MG63 (cell line): ENCODE data around the gene PRRT2. TPM values are rescaled to one million over a fixed set of nuclear protein-coding genes. Genes with fewer than 3 reads are reported as not detected.

Experiments used
- DNase-seq: peaks from one replicate; pipeline ENCODE4 v3.0.0-alpha.2; 2020
- H3K27me3 ChIP-seq: fragments of 250-450 bp; sonication (Bioruptor Pico); 2 replicates; pipeline ENCODE4 v1.5.1; 2020; ENCODE audit warnings: mild to moderate bottlenecking, moderate library complexity
- H3K36me3 ChIP-seq: fragments of 250-450 bp; sonication (Bioruptor Pico); 2 replicates; pipeline ENCODE4 v1.5.1; 2020; ENCODE audit warnings: mild to moderate bottlenecking, moderate library complexity
- H3K4me3 ChIP-seq: fragments of 250-450 bp; sonication (Bioruptor Pico); 2 replicates; pipeline ENCODE4 v1.5.1; 2020; ENCODE audit warnings: mild to moderate bottlenecking, moderate library complexity
- H3K9me3 ChIP-seq: fragments of 250-450 bp; sonication (Bioruptor Pico); 2 replicates; pipeline ENCODE4 v1.5.1; 2020; ENCODE audit warnings: mild to moderate bottlenecking, moderate library complexity
- total RNA-seq: library from RNA; depleted of rRNA; stranded (reverse); fragments of >200 nt; shearing (Covaris generic); gene quantifications from 2 replicates; pipeline ENCODE4 v1.2.3, GENCODE V29; 2014; ENCODE audit warnings: low replicate concordance

Gene PRRT2
- total RNA-seq, 1 experiment from 2014 or later: not detected

DNA sequence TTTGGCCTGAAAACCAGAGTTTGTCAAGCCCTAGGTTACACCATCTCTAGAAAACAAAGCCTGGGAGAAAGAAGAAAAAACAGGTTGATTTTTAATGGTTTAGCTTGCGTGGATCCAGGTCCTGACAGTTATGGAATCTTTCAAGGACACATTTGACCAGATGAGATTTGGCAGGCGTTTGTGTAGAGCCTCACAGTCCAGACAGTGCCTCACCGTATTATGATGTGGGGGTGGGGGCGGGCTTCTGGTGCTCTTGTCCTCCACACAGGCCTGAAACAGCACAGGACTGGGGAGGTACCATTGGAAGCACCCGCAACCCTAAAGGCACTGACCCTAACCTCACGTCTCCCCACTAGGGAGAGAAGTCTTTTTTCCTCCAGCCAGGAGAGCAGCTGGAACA lies 27.8 kb downstream of the PRRT2 start:
- Histone ChIP-seq H3K36me3 (peaks cover 41% of the 10 kb centered on the region), H3K27me3 (no peaks in the 10 kb centered on the region), H3K9me3 (no peaks in the 10 kb centered on the region), H3K4me3 (no peak overlapping the region)
- no peak for DNase-seq

DNA sequence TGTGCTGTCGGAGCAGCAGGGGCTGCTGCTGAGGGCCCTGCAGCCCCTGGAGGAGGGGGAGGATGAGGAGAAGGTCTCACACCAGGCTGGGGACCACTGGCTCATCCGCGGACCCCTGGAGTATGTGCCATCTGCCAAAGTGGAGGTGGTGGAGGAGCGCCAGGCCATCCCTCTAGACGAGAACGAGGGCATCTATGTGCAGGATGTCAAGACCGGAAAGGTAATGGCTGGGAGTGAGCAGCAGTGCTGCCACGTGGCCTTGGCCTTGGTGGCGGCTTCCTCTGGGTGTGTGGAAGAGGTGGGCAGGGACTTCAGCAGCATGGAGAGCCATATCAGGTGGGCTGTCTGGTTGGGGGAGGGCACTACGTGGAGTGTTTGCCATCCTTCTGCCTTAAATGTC lies 28.2 kb downstream of the PRRT2 start:
- H3K36me3 ChIP-seq: peaks cover 39% of the 10 kb centered on the region
- DNase-seq: no peak
- no peaks in the 10 kb centered on the region for H3K9me3 ChIP-seq
- no peaks in the 10 kb centered on the region for H3K27me3 ChIP-seq
- no peak overlapping the region for H3K4me3 ChIP-seq

DNA sequence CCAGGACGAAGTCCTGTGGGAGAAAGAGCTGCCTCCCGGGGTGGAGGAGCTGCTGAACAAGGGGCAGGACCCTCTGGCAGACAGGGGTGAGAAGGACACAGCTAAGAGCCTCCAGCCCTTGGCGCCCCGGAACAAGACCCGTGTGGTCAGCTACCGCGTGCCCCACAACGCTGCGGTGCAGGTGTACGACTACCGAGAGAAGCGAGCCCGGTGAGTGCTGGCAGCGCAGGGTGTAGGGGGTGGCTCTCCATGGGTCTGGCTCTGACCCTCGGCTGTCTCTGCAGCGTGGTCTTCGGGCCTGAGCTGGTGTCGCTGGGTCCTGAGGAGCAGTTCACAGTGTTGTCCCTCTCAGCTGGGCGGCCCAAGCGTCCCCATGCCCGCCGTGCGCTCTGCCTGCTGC lies 29.6 kb downstream of the PRRT2 start:
- Histone ChIP-seq H3K27me3 (no peaks in the 10 kb centered on the region), H3K4me3 (no peak overlapping the region), H3K36me3 (peaks cover 47% of the 10 kb centered on the region), H3K9me3 (no peaks in the 10 kb centered on the region)
- DNase-seq: no peak

DNA sequence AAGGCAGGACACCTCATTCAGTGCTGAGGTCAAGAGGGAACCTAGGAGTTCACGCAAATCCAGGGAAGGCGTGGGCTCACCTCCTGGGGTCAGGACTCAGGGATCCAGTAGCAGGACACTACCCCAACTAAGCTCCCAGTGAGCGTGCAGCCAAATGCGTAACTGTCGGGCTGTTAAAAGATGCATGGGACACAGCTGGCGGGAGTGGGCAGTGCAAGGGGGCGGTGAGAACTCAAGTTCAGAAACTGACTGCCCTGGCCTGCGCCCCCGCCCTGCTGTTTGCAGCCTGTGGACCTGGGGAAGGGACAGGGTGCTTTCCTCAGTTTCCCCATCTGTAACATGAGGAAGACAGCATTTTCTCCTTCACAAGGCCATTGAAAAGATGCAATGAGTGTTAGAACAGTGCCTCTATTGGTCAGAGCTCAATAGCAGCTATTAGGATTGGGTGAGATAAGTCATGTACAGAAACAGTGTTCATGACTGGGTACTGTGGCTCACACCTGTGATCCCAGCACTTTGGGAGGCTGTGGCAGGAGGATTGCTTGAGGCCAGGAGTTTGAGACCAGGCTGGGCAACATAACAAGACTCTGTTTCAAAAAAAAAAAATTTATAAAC lies 30.8 kb downstream of the PRRT2 start:
- no peaks in the 10 kb centered on the region for H3K27me3 ChIP-seq
- peaks cover 50% of the 10 kb centered on the region for H3K36me3 ChIP-seq
- no peak overlapping the region for H3K4me3 ChIP-seq
- DNase-seq: no peak
- no peaks in the 10 kb centered on the region for H3K9me3 ChIP-seq

DNA sequence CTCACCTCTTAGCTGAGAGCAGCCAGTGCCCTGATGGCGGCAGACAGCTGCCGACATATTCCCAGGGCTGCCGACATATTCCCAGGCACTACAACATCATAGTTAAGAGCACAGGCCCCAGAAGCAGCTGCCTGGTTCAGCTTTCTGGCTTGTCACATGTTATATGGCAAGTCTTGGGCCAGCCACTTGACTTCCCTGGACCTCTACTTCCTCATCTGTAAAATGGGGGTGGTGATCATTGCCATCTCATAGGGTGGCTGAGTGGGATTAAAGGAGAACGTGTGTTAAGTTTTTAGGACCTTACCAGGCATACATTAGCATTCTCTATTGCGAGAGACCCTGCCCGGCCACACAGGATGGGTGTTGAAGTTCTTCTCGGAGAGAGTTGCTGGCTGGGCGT lies 31.9 kb downstream of the PRRT2 start:
- Histone ChIP-seq H3K9me3 (no peaks in the 10 kb centered on the region), H3K27me3 (no peaks in the 10 kb centered on the region), H3K36me3 (peaks cover 51% of the 10 kb centered on the region), H3K4me3 (no peak overlapping the region)
- no peak for DNase-seq

DNA sequence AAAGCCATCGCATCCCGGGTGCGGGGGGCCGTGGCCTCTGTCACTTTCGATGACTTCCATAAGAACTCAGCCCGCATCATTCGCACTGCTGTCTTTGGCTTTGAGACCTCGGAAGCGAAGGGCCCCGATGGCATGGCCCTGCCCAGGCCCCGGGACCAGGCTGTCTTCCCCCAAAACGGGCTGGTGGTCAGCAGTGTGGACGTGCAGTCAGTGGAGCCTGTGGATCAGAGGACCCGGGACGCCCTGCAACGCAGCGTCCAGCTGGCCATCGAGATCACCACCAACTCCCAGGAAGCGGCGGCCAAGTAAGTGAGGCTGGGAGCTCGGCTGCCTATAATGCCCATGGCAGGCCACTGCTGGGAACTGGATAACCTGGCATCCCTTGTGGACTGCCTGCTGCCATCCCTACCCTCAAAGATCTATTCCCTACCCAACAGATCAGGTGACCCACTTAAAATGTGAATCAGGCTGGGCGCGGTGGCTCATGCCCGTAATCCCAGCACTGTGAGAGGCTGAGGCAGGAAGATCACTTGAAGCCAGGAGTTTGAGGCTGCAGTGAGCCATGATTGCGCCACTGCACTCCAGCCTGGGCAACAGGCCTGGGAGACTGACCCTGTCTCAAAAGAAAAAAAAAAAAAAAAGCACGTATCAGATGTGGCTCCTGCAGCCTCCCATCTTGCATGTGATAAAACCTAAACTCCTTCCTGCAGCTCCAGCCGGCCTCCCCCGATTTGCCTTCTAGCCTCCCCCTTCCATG lies 32.8 kb downstream of the PRRT2 start:
- H3K36me3 ChIP-seq: peaks cover 45% of the 10 kb centered on the region
- no peaks in the 10 kb centered on the region for H3K27me3 ChIP-seq
- H3K9me3 ChIP-seq: no peaks in the 10 kb centered on the region
- H3K4me3 ChIP-seq: no peak overlapping the region
- peak; percentile 42 for DNase-seq

DNA sequence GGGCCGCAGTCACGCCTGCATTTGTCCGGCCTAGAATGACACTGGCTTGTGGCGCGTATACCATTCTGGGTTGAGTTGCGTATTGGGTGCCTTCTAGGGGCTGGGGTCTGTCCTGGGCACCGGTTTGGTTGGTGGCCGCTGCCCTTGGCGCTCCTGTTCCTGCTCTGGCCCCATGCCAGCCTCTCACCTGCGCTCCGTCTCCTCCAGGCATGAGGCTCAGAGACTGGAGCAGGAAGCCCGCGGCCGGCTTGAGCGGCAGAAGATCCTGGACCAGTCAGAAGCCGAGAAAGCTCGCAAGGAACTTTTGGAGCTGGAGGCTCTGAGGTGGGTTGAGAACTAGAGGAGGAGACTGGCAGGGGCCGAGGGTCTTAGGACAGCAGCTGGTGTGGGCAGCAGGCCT lies 33.7 kb downstream of the PRRT2 start:
- H3K4me3 ChIP-seq: no peak overlapping the region
- DNase-seq: no peak
- peaks cover 38% of the 10 kb centered on the region for H3K36me3 ChIP-seq
- H3K27me3 ChIP-seq: no peaks in the 10 kb centered on the region
- no peaks in the 10 kb centered on the region for H3K9me3 ChIP-seq

DNA sequence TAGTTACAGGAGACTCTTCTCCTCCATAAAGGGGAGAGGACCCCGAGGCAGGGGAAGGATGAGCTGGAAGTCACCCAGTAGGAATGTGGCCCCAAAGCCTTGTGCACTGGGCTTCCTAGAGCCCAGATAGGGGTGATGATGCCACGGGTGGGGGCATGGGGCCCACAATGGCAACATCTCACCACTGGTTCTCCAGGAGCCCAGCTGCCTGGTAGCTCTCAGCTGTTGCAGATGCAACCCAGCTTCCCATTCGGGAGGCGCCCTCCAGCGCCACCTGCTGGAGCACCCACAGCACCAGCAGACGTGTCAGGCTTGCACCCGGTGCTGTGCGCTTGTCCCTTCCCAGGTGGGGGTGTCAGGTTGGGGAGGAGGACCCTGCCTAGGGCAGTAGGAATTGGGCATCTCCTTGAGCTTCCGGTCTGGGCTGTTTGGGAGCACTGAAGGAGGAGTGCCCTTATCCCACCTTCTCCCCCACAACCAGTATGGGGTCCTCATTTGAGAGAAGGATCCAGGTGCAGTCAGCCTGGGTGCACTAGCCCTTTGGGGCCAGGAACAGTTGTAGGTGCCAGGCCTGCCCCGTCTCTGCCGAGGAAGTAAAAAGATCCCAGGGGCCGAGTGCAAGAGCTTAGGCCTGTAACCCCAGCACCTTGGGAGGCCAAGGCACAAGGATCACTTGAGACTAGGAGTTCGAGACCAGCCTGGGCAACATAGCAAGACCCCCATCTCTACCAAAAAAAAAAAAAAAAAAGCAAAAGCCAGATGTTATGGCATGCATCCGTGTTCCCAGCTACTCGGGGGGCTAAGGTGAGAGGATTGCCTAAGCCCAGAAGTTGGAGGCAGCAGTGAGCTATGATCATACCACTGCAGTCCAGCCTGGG lies 36.7 kb downstream of the PRRT2 start:
- no peaks in the 10 kb centered on the region for H3K27me3 ChIP-seq
- H3K4me3 ChIP-seq: no peak overlapping the region
- peak; percentile 75 for DNase-seq
- H3K36me3 ChIP-seq: peaks cover 38% of the 10 kb centered on the region
- H3K9me3 ChIP-seq: no peaks in the 10 kb centered on the region

DNA sequence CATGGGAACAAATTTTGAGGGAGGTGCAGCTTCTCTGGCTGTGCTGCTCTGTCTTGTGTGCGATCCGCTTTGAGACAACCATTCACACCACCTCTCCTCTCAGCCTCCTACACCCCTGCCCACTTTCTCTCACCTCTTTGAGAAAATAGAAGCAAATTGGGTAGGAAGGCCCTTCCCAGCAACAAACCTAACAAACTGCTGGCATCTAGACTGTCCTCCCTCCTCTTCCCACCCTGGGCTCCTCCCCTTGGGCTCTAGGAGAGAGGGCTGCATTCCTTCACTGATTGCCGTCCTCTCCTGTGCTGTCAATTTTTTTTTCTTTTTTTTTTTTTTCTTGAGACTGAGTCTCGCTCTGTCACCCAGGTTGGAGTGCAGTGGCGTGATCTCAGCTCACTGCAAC lies 37.5 kb downstream of the PRRT2 start:
- no peak for DNase-seq
- no peaks in the 10 kb centered on the region for H3K9me3 ChIP-seq
- H3K4me3 ChIP-seq: no peak overlapping the region
- no peaks in the 10 kb centered on the region for H3K27me3 ChIP-seq
- peaks cover 34% of the 10 kb centered on the region for H3K36me3 ChIP-seq

DNA sequence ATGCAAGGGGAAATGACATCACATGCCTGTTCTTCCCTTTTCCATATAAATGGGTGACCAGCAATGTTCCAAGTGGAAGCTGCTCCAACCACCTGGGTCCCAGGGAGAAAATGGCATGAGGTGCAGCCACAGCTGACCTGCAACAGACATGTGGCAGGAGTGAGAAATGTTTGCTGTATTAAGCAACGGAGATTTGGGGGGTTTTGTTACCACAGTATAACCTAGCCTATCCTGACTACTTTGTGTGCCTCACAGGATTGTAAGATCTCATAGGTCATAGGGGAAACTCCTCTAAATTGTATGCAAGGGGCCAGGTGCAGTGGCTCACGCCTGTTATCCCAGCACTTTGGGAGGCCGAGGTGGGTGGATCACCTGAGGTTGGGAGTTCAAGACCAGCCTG lies 39.0 kb downstream of the PRRT2 start:
- Histone ChIP-seq H3K9me3 (no peaks in the 10 kb centered on the region), H3K27me3 (no peaks in the 10 kb centered on the region), H3K36me3 (peaks cover 22% of the 10 kb centered on the region), H3K4me3 (no peak overlapping the region)
- no peak for DNase-seq

DNA sequence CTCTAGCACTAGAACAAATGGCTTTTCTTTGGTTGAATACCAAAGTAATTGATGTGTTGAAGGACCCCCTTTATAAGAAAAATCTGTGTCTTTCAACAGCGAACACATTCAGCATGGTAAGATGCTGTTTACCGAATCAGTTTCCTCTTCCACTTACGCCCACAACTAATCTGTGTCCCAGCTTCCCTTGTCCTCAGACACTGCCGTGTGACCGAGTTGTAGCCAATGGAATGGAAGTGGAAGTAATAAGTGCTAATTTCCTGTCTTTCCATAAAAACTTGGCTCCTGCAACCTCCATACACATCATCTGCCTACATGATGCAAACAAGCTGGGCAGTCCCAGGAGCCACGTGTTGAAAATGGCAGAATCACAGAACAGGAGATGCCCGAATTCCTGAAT lies 40.7 kb downstream of the PRRT2 start:
- H3K9me3 ChIP-seq: no peaks in the 10 kb centered on the region
- peak; percentile 24 for DNase-seq
- H3K4me3 ChIP-seq: no peak overlapping the region
- H3K36me3 ChIP-seq: peaks cover 8% of the 10 kb centered on the region
- H3K27me3 ChIP-seq: no peaks in the 10 kb centered on the region

DNA sequence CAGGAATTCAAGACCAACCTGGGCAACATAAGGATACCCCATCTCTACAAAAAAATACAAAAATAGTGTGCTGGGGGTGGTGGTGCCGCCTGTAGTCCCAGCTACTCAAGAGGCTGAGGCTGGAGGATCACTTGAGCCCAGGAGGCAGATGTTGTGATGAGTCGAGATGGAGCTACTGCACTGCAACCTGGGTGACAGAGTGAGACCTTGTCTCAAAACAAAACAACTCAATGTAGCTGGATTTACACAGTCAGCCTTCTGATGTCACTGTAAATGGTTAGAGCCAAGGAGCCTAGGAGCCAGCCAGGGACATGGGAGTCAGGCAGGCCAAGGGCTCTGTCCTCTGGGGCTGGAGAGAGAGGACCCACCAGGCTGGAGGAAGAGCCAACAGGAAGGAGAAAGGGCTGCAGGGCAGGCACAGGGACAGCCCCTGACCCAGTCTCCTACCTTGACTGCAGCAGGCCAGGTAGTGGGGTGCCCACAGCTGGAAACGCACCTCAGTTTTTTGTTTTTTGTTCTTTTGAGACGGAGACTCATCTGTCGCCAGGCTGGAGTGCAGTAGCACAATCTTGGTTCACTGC lies 42.6 kb downstream of the PRRT2 start:
- H3K27me3 ChIP-seq: no peaks in the 10 kb centered on the region
- no peak overlapping the region for H3K4me3 ChIP-seq
- no peak for DNase-seq

DNA sequence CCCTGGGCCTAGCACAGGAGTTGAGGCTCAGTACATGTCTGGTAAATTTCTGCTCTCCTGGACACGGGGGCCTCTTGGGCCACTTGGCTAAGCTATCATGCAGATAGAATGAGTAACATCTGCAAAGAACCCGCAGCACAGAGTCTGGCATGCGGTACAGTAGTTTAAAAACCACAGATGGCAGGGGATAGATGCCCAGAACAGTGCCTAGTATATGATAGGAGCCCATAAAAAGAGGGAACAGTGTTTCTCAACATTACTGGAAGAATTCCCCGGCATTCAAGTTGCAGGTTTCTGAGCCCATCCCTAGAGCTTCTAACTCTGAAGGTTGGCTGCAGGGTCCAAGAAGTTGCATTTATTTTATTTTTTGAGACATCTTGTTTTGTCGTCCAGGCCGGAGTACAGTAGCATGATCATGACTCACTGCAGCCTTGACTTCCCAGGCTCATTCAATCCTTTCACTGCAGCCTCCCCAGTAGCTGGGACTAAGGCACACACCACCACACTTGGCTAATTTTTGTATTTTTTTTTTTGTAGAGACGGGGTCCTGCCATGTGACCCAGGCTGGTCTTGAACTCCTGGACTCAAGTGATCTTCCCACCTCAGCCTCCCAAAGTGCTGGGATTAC lies 45.3 kb downstream of the PRRT2 start:
- peaks cover 34% of the 10 kb centered on the region for H3K36me3 ChIP-seq
- no peaks in the 10 kb centered on the region for H3K9me3 ChIP-seq
- peak; percentile 67 for DNase-seq
- H3K4me3 ChIP-seq: no peak overlapping the region
- no peaks in the 10 kb centered on the region for H3K27me3 ChIP-seq

More for the DNA sequence above, 42.6 kb downstream of the PRRT2 start:
- Histone ChIP-seq H3K36me3 (peaks cover 15% of the 10 kb centered on the region), H3K9me3 (no peaks in the 10 kb centered on the region)

DNA sequence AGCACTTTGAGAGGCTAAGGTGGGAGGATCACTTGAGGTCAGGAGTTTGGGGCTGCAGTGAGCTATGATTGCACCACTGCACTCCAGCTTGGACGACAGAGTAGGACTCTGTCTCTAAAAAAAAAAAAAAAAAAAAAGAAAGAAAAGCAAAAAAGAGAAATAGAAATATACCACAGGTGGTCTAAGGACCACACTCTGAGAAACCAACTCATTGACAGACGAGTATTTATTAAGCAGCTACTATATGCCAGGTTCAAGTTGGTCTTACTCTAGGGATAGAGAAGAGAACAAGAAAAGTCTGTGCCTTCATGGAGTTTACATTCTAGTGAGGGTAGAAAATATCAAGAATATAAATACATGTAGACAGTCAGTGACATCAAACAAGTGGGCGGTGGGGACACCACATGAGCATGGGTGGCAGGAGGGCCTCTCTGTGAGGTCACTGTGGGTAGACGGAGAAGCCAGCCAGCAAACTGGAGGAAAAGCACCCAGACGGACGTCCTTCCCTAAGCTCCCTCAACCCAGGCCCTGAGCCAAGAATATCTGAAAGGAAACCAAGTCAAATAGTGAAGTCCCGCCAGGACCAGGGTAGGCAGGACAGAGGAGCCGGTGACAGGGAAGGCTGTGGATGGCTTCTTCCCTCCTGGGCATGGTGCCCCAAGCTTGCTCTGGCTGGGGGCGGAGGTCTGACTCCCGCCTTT lies 46.3 kb downstream of the PRRT2 start:
- no peak overlapping the region for H3K4me3 ChIP-seq
- no peak for DNase-seq
- no peaks in the 10 kb centered on the region for H3K9me3 ChIP-seq
- H3K27me3 ChIP-seq: no peaks in the 10 kb centered on the region
- peaks cover 34% of the 10 kb centered on the region for H3K36me3 ChIP-seq

DNA sequence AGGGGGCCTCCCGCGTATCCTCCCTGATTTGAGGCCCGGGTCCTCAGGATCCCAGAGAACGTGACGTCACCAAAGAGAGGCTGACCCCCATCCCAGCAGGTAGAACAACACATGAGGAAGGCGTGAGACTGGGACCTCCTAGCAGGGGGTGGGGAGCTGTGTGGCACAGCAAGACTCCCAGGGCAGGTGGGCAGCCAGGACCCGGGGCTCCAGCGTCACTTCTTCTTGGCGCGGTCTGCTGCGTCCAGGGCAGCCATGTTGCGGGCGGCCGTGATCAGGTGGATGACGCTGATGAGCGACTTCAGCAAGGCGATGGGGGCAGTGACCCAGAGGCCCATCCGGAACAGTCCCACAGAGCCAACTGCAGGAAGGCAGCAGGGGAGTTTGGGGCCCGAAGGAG lies 47.0 kb downstream of the PRRT2 start:
- Histone ChIP-seq H3K4me3 (no peak overlapping the region), H3K36me3 (peaks cover 34% of the 10 kb centered on the region), H3K9me3 (no peaks in the 10 kb centered on the region), H3K27me3 (no peaks in the 10 kb centered on the region)
- no peak for DNase-seq

DNA sequence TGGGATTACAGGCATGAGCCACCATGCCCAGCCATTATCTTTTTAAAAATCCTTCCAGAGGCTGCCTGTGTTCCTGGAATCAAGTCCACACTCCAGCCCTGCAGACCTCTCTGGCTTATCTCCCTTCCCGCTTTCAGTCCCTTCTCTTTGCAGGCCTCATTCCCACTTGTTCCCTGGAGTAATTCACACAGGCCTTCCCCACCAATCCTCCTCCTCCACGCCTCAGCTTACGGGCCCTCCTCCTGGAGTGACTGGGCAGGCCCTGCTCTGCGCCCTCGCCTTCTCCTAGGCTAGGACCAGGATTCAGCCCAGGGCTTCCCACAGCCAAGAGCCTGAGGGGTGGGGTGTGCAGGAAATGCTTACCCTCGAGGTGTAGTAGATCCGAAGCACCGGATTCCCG lies 48.2 kb downstream of the PRRT2 start:
- H3K36me3 ChIP-seq: peaks cover 34% of the 10 kb centered on the region
- H3K9me3 ChIP-seq: no peaks in the 10 kb centered on the region
- H3K4me3 ChIP-seq: no peak overlapping the region
- DNase-seq: no peak
- H3K27me3 ChIP-seq: no peaks in the 10 kb centered on the region
